Naive thymus-derived CD8-positive, alpha-beta T cell (primary cell): ENCODE data around the gene YY1. TPM values are rescaled to one million over a fixed set of nuclear protein-coding genes. Genes with fewer than 3 reads are reported as not detected.

Experiments used
- ATAC-seq, 2 donors: fragments of 150-1000 bp; cut with Tn5 transposase in 1 of 2; sonication (Bioruptor Pico), chemical (Tn5 transposase) in 1 of 2; 1 replicate in 1 of 2; 2 replicates in 1 of 2; pipeline ENCODE4 v1.10.0; 2021; ENCODE audit warnings: mild to moderate bottlenecking in 2 of 2, moderate library complexity in 2 of 2
- POLR2A ChIA-PET: fragments of 350-600 bp; sonication (Branson Sonifier 250); formaldehyde crosslinking; loops from one replicate; lab custom pipeline; 2021; ENCODE audit warnings: antibody characterized with exemption; lab: Charles Lee
- DNase-seq, 10 donors: peaks; one replicate each; pipeline versions ENCODE4 v3.0.0 to v3.0.0-alpha.2; 2020 to 2022
- H3K27ac Mint-ChIP-seq, 10 donors: one replicate each; pipeline ENCODE4 v1.8.0; 2020 to 2022; ENCODE audit warnings: mild to moderate bottlenecking in 10 of 10, mixed read lengths in 10 of 10, moderate library complexity in 4 of 10, inconsistent platforms in 1 of 10
- H3K27me3 Mint-ChIP-seq, 5 donors: one replicate each; pipeline ENCODE4 v1.8.0; 2021 to 2022; ENCODE audit warnings: mixed read lengths in 5 of 5
- H3K36me3 Mint-ChIP-seq, 3 donors: one replicate each; pipeline ENCODE4 v1.8.0; 2020 to 2022; ENCODE audit warnings: mixed read lengths in 3 of 3, mild to moderate bottlenecking in 2 of 3, inconsistent platforms in 1 of 3
- H3K4me1 Mint-ChIP-seq, 4 donors: one replicate each; pipeline ENCODE4 v1.8.0; 2021 to 2022; ENCODE audit warnings: mixed read lengths in 4 of 4
- H3K4me3 Mint-ChIP-seq, 10 donors: one replicate each; pipeline ENCODE4 v1.8.0; 2020 to 2022; ENCODE audit warnings: mild to moderate bottlenecking in 10 of 10, mixed read lengths in 10 of 10, moderate library complexity in 6 of 10, inconsistent platforms in 1 of 10
- H3K9me3 Mint-ChIP-seq, 9 donors: one replicate each; pipeline ENCODE4 v1.8.0; 2020 to 2022; ENCODE audit warnings: mixed read lengths in 9 of 9, mild to moderate bottlenecking in 3 of 9, inconsistent platforms in 1 of 9, moderate library complexity in 1 of 9
- polyA plus RNA-seq, 3 donors: library from polyadenylated mRNA; unstranded; fragments of 300-500 nt; fragmentation: Illumina TruSeq; gene quantifications; one replicate each; pipeline ENCODE4 v1.2.3, GENCODE V29; 2021
- total RNA-seq, 8 experiments: library from RNA in 2 of 8; stranded (reverse) in 2 of 8; gene quantifications; one replicate each; pipeline ENCODE4 v1.2.3 and lab custom pipeline; 2021 to 2026

Gene YY1
- total and polyA plus RNA-seq, 5 experiments from 2014 or later = 15.0 to 102 (median 16.5) TPM

DNA sequence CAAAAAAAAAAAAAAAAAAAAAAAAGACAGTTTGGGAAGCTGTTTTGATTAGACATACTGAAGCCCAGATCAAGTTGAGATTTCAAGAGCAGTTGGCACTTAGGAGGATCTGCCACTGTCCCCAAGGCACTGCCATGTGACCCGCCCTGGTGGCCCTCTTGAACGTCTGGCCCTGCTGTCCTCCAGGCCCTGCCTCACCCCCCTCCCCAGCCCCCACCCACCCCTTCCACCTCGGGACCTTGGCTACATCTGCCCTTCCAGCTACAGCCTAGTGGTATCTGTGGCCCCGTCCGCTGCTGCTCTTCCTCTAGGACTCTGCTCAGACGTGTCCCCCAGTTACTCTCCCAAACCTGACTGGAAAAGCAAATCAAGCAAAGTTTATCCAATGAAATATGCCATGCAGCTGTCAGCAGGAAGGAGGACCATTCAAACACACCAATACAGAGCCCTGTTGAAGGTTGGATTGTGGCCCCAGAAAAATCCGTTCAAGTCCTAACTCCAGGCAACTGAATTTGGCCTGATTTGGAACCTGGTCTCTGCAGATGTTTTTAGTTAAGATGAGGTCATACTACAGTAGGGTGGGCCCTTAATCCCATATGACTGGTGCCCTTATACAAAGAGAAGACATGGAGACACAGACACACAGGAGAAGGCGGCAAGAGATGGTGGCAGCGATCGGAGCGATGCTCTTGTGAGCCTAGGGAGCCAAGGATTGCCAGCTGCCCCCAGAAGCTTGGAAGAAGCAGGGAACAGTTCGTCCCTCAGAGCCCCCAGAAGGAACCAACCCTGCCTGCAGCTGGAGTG, 49.6 kb downstream of the YY1 start:
- ATAC-seq = no peak
- POLR2A ChIA-PET = interaction anchor here (0.6 kb wide), 1 partner anchor 74 kb away, joined by 3 read pairs; no protein-coding TSS in a partner anchor
- no peak overlapping the region for H3K4me3 Mint-ChIP-seq
- H3K27ac Mint-ChIP-seq = peak overlapping the region in 2 of 10 donors; percentile 35 to 68
- H3K9me3 Mint-ChIP-seq = no peaks in the 10 kb centered on the region
- H3K27me3 Mint-ChIP-seq = no peaks in the 10 kb centered on the region
- peaks cover 7 to 11% (median 8%) of the 10 kb centered on the region in 4 donors for H3K4me1 Mint-ChIP-seq
- no peaks in the 10 kb centered on the region for H3K36me3 Mint-ChIP-seq
- DNase-seq = no peak

DNA sequence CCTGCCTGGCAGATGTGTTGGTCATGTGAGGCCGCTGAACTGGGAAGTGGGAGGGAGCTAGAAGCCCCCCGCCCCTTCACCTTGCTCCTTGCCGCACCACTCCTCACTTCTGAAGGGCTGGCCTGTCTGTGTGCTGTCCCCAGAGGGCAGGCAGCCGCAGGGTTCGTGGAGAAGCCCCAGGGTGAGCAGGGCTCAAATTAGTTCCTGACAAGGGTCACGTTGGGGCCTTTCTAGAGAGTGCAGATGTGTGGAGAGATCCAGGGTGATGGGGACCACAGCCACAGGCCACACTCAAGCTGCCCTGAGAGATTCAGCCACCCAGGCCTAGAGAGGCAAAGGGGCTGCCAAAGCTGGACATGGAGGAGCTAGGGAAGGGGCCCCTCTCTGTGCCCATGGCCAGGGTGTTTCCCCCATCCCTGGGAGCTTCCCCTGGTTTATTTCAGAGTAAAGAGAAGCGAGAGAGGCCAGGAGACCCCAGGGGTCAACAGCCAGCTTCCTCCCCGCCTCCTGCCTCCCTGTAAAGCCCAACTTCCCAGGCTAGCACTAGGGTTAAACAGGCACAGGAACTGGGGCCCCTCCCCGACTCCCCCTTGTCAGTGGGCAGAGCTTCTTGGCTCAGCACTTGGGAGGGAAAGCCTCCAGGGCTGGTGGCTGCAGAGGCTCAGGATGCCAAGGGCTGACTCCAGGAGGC, 51.1 kb downstream of the YY1 start:
- Mint-ChIP-seq H3K36me3 (no peaks in the 10 kb centered on the region), H3K27ac (no peak overlapping the region), H3K27me3 (no peaks in the 10 kb centered on the region), H3K9me3 (no peaks in the 10 kb centered on the region), H3K4me3 (no peak overlapping the region), H3K4me1 (peaks cover 3 to 7% (median 7%) of the 10 kb centered on the region in 4 donors)
- POLR2A ChIA-PET = no interaction called here
- no peak for DNase-seq
- no peak for ATAC-seq

DNA sequence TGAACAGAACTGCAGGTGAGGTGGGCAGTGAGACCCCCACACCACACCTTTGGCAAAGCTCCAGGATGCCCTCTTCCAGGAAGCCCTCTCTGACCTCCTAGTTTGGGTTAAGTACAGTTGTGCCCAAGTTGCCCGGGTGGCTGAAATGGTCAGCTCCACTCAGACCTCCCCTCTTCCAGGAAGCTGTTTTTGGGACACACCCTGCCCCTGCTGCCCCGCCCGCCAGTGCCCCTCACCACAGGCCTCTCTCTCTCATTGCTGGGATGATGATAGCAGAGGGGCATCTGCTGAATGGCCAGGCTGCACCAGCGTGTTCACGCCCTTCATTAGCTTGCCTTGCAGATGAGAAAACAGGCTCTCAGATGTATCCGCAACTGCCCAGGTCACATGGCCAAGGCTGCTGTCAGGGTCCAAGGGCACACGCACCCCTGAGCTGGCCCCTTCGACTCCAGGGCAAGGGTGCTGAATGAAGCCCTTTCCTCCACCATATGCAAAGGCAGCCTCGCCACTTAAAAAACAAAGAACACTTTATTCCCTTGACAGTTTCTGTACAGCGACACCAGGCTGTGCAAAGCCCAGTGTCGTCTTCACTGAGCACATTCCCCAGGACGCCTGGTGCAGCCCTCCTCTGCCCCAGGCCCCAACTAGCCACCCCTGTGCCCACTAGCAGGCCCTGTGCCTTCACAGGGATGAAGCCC, 51.8 kb downstream of the YY1 start:
- Mint-ChIP-seq H3K27me3 (no peaks in the 10 kb centered on the region), H3K27ac (no peak overlapping the region), H3K36me3 (no peaks in the 10 kb centered on the region), H3K4me1 (peaks cover 3 to 7% (median 6%) of the 10 kb centered on the region in 4 donors), H3K9me3 (no peaks in the 10 kb centered on the region), H3K4me3 (no peak overlapping the region)
- ATAC-seq (no peak), DNase-seq (no peak)
- POLR2A ChIA-PET = no interaction called here

DNA sequence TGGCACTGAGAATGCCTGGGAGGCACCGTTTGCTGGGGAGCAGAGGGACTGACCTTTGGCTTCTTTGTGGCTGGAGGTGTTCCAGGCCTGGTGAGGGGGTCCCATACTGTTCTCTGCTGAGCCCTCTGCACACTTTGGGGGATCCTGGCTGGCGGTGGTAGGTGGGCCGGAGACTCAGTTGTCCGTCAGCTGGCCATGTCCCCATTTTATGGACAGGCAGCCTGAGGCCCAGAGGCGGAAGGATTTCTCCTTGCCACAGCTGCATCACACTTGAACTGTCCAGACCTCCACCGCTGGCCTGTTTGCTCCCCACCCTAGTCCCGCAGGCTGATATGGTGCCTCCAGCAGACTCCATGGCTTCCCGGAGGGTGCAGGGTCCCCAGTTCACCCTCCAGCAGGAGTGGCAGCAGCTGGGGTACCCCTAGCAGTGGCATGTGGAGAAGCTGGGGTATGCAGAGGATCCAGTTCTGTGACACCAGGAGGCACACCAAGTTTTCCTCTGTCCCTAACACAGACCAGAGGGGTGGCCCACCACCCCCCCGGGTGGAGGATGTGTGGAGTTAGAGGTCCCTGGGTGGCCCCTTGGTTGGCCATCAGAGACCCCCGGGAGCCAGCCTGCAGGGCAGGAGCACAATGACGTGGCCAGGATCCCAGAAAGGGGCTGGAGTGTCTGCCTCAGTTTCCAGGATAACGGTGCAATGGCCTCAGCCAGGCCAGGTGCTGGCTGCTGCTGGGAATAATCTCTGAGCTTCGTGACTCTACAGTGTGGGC, 52.5 kb downstream of the YY1 start:
- Mint-ChIP-seq H3K27me3 (no peaks in the 10 kb centered on the region), H3K9me3 (no peaks in the 10 kb centered on the region), H3K27ac (no peak overlapping the region), H3K4me1 (peaks cover 0 to 10% (median under 1%) of the 10 kb centered on the region in 4 donors), H3K36me3 (no peaks in the 10 kb centered on the region), H3K4me3 (no peak overlapping the region)
- DNase-seq = no peak
- POLR2A ChIA-PET = no interaction called here
- no peak for ATAC-seq

DNA sequence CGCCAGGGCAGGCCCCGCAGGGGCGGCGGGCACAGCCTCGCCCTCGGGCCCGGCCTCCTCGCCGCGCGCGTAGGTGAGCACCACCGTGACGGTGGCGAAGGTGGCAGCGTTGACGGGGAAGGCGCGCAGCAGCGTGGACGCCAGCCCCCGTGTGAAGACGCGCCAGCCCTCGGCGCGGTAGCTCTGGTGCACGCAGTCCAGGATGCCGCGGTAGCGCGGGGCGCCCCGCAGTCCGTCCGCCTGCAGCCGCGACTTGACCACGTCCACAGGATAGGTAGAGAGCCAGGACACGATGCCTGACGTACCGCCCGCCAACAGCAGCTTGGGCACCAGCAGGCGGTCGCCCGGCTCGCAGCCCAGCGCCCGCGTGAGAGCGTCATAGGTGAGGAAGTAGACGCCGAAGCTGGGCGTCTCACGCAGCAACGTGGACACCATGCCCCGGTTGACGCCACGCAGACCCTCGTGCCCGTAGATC, 53.4 kb downstream of the YY1 start:
- Mint-ChIP-seq H3K36me3 (no peaks in the 10 kb centered on the region), H3K27me3 (no peaks in the 10 kb centered on the region), H3K27ac (no peak overlapping the region), H3K4me3 (no peak overlapping the region), H3K4me1 (peaks cover 0 to 18% (median under 1%) of the 10 kb centered on the region in 4 donors), H3K9me3 (no peaks in the 10 kb centered on the region)
- DNase-seq (no peak), ATAC-seq (no peak)
- POLR2A ChIA-PET = interaction anchor here (1.7 kb wide), 1 partner anchor 11 kb away, joined by 5 read pairs; no protein-coding TSS in a partner anchor

DNA sequence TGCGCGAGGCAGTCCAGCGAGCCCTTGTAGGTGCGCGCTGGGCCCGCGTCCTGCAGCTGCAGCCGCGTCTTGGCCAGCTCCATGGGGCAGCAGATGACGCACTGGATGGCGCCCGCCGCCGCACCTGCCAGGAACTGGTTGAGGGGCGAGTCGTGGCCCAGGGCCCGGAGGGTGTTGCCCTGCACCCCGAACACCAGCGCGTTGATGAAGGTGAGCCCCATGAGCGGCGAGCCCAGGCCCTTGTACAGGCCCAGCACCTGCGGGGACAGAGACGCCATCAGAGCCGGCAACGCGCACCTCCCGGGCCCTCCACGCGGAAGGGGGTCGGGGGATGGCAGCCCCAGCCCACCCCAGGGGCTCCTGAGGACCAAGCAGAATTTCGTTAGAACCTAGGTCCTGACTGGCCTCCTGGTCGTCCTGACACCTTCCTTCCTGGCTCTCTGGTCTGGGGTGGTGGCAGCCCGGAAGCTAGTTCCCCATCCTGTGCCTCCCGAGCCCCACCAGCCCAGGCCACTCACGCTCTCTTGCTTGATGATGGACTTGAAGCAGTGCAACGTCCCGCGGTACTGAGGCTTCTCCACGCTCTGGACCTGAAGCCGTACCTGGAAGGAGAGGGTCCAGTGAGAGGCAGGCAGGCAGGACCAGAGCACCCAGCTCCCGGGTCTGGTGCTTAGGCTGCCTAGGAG, 54.0 kb downstream of the YY1 start:
- no peak overlapping the region for H3K4me3 Mint-ChIP-seq
- no peaks in the 10 kb centered on the region for H3K9me3 Mint-ChIP-seq
- H3K27ac Mint-ChIP-seq = no peak overlapping the region
- ATAC-seq = no peak
- POLR2A ChIA-PET = interaction anchor here (1.7 kb wide), 1 partner anchor 10 kb away, joined by 5 read pairs; no protein-coding TSS in a partner anchor
- no peaks in the 10 kb centered on the region for H3K27me3 Mint-ChIP-seq
- no peaks in the 10 kb centered on the region for H3K36me3 Mint-ChIP-seq
- DNase-seq = no peak
- peaks cover 0 to 23% (median 2%) of the 10 kb centered on the region in 4 donors for H3K4me1 Mint-ChIP-seq

DNA sequence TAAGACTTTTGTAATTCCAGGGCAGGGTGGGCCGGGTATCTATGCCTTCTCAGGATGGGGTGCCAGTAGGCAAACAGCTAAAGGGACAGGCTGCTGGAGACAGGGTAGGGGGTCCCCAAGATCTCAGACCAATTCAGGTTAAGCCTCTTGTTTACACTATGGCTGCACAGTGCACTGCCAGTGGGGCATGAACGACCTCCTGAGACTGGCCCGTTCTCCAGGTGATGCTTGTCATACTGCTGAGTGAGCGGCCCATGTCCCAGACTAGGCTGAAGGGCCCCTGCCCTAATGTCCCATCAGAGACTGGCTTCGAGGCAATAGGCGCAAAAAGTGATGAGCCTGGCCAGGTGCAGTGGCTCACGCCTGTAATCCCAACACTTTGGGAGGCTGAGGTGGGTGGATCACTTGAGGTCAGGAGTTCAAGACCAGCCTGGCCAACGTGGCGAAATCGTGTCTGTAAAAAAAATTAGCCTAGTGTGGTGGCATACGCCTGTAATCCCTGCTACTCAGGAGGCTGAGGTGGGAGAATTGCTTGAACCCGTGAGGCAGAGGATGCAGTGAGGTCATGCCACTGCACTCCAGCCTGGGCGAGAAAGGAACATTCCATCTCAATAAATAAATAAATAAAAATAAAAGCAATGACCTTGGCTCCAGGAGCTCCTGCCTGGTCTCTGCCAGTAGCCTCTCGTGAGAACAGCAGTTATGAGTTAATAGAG, 54.7 kb downstream of the YY1 start:
- Mint-ChIP-seq H3K36me3 (no peaks in the 10 kb centered on the region), H3K27ac (no peak overlapping the region), H3K4me3 (no peak overlapping the region), H3K9me3 (no peaks in the 10 kb centered on the region), H3K4me1 (peaks cover 0 to 24% (median 4%) of the 10 kb centered on the region in 4 donors), H3K27me3 (no peaks in the 10 kb centered on the region)
- DNase-seq = no peak
- POLR2A ChIA-PET = interaction anchor here (1.7 kb wide), 1 partner anchor 10 kb away, joined by 5 read pairs; no protein-coding TSS in a partner anchor
- ATAC-seq = no peak

DNA sequence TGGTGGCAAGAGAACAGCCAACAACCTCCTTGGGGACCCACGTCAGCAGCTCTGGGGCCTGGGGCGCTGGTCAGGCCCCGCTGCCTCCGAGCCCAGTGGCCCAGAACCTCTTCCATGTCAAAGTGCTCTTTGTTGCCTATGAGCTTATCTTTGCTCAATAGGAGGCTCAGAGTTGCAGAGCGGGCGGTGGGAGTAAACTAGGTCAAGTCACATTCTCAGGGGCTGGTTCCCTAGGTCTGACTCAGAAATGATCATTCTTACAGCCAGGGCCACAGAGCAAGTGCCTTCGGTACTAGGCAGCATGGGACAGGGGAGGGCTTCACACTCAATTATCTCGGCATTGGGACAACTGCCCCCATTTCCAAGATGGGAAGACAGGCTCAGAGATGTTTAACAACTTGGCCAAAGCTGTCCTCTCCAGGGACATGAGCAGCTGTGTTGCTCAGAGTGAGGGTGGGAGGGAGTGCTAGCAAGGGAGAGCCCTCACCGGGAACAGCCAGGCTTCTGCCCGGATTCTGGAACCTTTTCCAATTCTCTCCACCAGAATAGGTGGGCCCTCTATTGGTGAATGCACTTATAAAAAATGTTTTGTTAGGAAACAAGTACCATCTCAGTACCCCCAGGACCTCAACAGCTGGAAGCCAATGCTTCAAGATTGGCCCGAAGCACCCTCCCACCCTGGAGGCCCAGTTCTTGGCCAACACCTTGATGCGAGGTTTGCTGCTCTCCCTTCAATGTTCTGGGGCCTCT, 55.4 kb downstream of the YY1 start:
- no peaks in the 10 kb centered on the region for H3K27me3 Mint-ChIP-seq
- no peaks in the 10 kb centered on the region for H3K9me3 Mint-ChIP-seq
- H3K36me3 Mint-ChIP-seq = no peaks in the 10 kb centered on the region
- peaks cover 0 to 24% (median 4%) of the 10 kb centered on the region in 4 donors for H3K4me1 Mint-ChIP-seq
- DNase-seq = no peak
- POLR2A ChIA-PET = interaction anchor here (1.0 kb wide), 1 partner anchor 13 kb away, joined by 3 read pairs; no protein-coding TSS in a partner anchor
- ATAC-seq = no peak
- no peak overlapping the region for H3K4me3 Mint-ChIP-seq
- peak overlapping the region in 1 of 10 donors; percentile 15 for H3K27ac Mint-ChIP-seq

DNA sequence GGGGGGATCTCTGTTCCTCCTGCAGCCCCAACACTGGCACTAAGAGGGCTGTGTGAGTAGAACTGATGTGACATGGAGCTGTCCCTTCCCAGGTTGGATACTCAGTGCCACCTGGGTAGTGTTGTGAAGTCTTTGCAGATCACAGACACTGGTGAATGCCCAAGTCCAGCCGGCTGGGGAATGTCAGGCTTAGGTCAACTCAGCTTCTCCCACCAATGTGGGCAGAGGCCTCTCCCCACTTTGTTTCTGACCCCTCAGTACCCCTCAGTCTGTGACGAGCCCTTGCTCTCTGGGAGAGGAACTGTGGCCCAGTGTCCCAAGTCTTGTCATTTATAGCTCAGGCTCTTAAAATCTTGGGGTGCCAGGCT, 56.0 kb downstream of the YY1 start:
- POLR2A ChIA-PET = interaction anchor here (1.0 kb wide), 1 partner anchor 12 kb away, joined by 3 read pairs; no protein-coding TSS in a partner anchor
- no peak for DNase-seq
- Mint-ChIP-seq H3K27me3 (no peaks in the 10 kb centered on the region), H3K9me3 (no peaks in the 10 kb centered on the region), H3K4me3 (no peak overlapping the region), H3K36me3 (no peaks in the 10 kb centered on the region), H3K27ac (peak overlapping the region in 2 of 10 donors; percentile 15 to 55), H3K4me1 (peaks cover 0 to 24% (median 4%) of the 10 kb centered on the region in 4 donors)
- no peak for ATAC-seq

DNA sequence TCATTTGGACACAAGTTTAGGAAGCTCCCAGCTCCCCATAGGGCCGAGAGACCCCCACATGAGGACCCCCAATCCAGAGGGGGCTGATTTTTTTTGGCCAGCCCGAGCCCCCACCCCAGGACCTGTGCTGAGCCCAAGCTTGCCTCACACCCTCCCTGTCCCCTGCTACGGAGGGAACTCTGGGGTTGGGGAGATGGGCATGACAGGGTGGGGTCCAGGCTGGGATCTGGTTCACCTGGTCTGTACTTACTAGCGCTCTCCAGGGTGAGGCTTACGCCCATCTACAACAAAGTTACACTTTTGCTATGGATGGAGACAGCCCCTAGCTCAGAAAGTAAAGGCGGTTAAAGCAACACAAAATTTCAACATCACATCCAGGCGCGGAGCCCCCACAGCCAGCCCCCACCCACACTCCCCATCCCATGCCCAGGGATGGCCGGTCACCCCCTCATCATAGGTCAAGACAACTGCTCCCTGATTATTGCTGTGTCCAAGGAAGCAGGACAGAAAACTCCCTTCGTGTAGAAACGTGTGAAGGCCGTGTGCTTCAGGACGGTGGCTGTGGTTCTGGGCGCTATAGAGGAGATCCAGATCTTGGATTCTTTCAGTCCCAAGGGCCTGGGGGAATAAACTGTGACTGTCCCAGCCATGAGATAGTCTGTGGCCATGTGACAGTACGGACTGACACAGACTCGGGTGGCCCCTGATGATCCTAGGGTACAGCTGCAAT, 56.6 kb downstream of the YY1 start:
- Mint-ChIP-seq H3K36me3 (no peaks in the 10 kb centered on the region), H3K27ac (no peak overlapping the region), H3K9me3 (no peaks in the 10 kb centered on the region), H3K27me3 (no peaks in the 10 kb centered on the region), H3K4me3 (no peak overlapping the region), H3K4me1 (peaks cover 0 to 24% (median 4%) of the 10 kb centered on the region in 4 donors)
- POLR2A ChIA-PET = interaction anchor here (1.0 kb wide), 1 partner anchor 11 kb away, joined by 3 read pairs; no protein-coding TSS in a partner anchor
- DNase-seq (peak in 1 of 10 donors; percentile 41), ATAC-seq (no peak)
